Activated effector memory CD4-positive, alpha-beta T cell treated with anti-CD3 and anti-CD28 coated beads, Interleukin-2, amount 50 U/mL, for 16 hours (primary cell): ENCODE results near the gene MAGI1.

ENCODE experiments used
- DNase-seq: peaks from one replicate; pipeline ENCODE4 v3.0.0-alpha.2; 2020

MAGI1 gene

GRCh38 chr3:65687741-65688140 is 351.0 kb downstream of the MAGI1 start:
- no peak for DNase-seq

DNA sequence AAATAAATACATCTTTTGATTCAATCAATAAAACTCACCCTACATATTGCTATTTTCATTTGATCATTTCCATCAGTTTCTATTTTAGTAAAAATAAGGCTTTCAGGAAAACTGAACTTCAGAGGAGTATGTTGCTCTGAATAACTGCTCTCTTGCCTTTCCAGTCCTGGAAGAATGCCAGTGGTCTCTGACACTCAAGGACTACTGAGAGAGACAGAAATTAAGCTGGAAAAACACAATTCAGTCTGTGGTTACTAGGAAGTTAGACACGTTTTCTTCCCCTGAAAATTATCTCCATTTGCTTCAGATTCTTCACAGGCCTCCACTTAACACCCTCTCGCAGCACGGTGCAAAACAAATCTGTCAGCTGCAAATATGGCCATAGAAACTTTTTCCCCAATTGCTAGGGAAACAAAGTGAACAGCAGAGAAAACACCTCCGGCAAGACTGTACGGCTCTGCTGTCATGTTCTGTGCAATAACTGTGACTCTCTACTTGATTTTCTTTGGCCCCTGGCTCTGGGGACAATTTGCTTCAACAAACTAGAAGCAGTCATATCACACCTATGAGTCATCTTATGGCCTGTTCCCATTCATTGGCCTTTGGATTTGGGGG is 353.0 kb downstream of the MAGI1 start:
- DNase-seq = no peak

DNA sequence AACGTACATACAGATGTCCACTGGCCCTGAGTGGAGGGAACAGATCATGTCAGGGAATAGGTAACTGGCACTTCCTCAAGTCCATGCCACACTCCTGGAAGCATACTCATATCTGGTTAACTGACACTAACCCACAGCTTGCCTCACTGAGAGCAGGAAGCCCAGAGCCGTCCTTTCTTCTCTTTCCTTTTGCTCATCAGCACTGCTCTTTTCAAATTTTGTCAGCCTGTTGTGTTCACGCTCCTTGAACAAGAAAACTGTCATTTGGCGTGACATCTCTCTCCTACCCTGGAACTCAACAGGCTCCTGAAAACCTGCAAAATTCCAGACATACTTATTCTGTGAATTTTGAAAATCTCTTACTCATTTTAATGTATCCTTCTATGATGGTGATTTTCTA is 360.2 kb downstream of the MAGI1 start:
- DNase-seq = no peak

DNA sequence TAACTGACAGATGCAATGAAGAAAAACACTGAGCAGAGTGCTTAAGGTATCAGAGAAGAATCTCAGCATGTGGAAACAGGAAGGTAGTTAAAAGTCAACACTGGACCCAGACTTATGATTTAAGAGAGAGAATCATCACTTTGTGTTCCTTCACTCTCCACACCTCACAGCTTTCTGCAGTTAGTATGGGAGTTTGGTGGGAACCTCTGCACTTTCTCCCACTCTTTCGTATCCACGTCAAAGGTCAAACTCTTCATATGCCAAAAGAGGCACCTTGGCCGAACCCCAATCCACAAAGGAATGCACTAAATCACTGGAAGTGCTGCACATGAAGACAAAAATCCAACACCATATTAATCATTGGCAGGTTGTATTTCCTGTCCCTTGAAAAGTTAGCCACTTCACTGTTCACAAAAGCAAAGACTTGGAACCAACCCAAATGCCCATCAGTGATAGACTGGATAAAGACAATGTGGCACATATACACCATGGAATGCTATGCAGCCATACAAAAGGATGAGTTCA is 361.2 kb downstream of the MAGI1 start:
- DNase-seq = no peak

DNA sequence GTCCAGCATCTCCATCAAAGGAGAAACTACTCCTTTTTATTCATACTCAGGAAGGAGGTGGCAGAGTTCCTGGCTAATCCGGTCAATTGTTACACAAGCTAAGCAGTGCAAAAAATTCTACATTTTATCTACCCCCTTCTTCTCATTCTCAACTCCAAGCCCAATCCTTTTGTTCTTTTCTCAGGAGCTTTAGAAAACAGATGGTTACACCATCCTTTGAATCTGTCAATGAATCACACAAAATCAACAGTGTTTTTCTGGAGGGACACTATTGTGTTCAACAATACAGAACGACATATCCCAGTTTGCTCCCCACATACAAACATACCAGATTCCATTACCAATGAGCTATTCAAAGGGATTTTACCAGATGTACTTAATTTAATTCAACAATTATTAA is 362.1 kb downstream of the MAGI1 start:
- no peak for DNase-seq

DNA sequence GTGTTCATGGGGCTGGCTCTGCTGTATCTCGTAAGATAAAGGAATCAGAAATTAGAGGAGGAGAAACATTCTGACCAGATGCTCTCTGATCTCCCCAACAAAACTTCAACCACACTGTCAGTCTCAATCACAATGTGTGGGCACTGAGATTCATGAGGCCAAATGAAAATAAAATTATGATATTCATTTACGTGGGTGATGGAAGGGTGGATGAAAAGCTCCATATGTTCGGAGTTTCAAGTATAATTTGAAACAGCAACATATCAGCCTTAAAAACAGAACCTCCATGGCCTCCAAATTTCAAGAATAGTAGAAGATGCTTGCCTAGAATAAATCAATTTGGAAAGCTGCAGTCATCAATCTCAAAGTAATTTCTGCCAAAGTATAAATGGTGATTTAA is 363.7 kb downstream of the MAGI1 start:
- DNase-seq = no peak

DNA sequence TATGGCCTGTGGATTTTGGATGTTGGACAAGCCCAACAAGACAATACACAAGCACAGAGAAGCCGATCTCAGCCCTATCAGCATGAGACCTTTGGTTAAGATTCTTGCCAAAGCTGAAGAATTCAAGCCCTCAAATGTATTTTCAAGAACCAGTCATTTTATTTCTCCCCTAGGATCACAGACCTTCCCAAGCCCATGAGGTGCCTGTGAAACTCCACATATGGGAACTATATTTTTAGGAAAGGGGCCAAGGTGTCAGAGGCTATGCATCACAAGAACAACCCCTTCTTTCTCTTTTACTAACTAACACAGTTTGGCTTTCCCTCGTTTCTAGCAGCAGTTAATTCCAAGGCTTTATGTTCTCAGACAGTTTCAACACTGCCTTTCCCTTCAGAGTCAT is 364.5 kb downstream of the MAGI1 start:
- no peak for DNase-seq

DNA sequence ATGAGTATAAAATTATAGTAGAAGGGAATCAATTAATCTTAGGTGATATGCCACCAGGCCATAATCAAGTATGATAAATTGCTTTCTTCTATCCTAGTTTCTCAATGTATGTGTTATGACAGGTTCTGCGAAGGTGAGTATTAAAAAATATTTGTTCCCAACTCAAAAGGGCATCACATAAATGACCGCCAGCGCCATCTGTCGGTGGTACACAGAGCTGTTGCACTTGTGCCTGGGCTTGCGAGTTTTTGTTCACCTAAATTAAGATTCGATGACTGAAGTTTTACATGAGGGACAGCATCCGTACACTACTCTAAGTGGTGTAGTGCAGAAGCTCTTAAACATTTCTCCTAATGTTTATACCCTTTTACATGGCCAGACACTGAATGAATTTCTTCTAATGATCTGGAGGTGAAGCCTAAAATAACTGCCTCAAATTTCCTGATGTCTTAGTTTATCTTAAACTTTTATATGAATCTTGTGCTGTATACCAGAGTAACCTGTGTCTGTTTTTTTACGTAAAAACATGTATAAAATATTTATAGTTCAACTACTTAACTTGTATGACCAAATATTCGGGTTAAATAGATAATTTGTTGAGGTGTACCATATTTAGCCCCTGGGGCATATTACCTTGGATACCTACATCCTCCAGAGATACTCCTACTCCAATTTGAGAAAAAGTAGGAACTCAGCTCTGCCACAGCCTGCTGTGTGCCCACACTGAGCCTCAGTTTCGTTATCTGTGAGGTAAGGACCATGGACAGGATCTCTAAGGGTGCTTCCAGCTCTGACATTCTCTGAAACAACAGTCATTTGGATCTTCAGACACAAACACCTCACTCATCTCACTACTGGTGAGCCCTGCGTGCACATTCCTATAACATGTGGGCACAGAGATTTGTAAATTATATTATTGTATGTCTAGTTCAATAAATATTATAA is 365.6 kb downstream of the MAGI1 start:
- no peak for DNase-seq

- DNase-seq = no peak
These were observed 366.7 kb downstream of the MAGI1 start for GRCh38 chr3:65672061-65672460.

- no peak for DNase-seq
These were observed 367.7 kb downstream of the MAGI1 start for GRCh38 chr3:65671004-65671403.

GRCh38 chr3:65669163-65669875 is 369.4 kb downstream of the MAGI1 start:
- no peak for DNase-seq

DNA sequence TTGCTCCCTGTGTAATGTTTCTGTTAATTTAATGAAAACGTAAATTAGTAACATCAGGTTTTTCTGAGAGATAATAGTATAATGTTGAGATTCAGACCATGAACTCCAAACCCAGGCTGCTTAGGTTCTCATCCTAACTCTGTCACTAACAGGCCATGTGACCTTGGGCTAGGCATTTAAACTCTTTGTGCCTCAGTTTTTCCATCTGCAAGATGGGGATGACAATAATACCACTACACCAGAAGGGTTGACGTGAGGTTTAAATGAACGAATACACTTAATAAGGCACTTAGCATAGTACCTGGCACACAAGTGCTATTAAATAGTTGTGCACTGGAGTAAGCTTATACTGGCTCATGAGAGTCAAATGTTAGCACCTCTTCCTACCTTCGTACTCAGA is 370.8 kb downstream of the MAGI1 start:
- no peak for DNase-seq

DNA sequence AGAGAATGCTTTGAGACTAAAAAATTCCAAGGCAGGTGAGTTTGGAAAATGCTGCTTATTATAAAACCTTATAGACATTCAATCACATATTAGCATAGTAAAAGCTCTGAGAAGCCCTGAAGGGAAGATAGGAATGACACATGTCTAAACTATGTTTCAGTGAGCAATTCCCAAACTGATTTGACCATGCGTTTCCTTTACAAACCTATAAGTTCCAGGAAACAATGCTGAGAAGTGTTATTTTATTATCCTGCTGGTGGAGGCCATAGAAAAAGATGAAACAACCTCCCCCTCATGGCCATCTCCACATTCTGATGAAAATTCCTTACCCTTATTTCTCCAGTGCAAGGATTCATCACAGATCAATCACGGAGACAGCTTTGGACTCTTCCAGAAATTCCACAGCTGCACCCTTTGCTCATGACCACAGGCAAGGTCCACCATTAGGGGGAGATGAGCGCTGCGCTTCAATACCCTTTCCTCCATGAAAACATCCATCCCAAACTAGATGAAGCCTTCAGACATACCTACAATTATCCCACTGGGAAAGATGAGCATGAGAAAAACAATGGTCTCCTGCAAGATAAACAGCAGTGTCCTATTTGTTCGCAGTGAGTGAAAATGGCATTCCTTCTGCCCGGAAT is 372.1 kb downstream of the MAGI1 start:
- no peak for DNase-seq

DNA sequence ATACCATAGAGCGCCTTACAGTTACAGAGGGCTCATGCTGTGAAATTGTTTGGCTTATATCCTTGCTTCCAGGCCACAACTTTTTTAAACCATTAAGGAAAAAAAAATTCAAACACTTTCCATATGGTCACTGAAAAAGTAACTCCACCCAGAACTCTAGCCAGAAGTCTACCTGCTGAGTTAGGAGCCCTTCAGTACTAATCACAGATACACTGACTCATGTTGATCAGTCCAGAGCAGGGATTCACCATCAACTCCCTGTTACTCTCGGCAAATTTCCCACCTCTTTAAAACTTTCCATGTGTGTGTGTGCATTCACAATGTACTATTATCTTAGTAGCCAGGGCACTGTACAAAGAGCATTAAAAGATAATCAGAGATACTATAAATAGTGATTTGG is 372.8 kb downstream of the MAGI1 start:
- DNase-seq = no peak

DNA sequence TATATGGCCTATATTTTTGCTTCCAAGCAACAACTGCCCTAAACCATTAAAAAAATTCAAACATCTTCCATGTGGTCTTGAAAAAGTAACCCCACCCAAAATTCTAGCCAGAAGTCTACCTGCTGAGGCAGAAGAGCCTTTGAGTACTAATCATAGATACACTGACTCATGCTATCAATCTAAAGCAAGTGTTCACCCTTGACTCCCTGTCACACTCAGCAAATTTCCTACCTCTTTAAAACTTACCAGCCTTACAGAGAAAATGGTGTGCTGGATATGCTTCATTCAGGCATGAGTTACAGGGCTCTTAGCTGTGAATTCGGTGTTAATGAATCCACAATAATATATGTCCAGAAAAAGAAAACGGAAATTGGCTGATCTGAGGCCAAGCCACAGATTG is 373.8 kb downstream of the MAGI1 start:
- no peak for DNase-seq

DNA sequence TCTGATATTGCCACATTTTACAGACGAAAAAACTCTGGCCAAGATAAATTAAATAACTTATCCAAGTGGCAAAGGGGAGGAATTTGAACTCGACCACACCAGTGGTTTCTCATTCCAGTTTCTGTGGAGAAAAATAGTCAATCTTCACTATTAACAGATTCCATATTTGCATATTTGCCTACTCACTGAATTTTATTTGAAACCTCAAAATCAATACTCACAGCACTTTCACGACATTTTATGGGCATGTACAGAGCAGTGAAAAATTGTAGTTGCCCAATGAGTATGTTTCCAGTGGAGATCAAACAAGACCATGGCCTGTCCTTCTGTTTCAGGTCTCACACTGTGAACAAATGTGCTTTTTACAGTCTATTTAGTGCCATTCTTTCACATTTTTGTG is 374.3 kb downstream of the MAGI1 start:
- no peak for DNase-seq

GRCh38 chr3:65662095-65662494 is 376.6 kb downstream of the MAGI1 start:
- DNase-seq = no peak

DNA sequence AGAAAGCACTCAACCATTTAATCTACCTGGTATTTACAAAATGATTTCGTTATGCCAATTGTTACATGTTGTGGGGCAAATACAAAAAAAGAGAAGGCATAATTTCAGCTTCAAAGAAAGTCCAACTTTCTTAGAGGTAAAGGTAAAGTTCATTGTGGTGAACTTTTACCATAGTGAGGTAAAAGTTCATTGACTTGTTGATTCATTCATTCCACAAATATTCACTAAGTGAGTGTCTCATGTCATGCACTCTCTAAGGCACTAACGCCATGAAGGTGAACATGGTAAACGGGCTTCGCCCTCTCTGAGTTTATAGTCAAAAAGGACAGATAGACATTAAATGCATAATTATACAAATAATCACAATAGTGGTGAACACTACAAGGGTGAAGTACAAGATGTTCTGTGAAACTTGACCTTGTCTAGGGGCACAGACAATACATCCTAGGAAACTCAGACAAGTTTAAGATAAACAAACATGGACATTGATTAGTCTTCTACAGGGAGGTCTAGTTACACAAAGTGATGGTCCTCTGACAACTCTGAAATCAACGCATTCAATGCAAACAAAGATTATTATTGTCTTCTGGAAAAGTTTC is 378.6 kb downstream of the MAGI1 start:
- DNase-seq = no peak

GRCh38 chr3:65659396-65659795 is 379.3 kb downstream of the MAGI1 start:
- no peak for DNase-seq

GRCh38 chr3:65658401-65658800 is 380.3 kb downstream of the MAGI1 start:
- DNase-seq = no peak

- no peak for DNase-seq
These were observed 383.7 kb downstream of the MAGI1 start for GRCh38 chr3:65655061-65655460.

DNA sequence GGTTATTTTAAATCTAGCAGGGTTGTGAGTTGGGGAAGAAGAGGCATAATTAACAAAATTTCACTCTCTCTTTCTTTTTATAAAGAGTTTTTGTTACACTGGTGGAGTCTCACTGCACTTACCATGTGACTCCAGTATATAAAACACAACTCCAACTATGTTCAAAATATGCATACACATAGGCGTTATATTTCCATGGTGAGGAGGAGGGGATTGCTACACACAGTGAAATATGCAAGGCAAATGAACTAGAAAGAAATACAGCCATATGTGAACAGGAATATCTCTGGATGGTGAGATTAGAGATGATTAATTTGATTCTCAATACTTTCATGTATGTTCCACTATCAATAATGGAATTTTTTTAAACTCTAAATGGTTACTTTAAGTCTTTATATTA is 385.0 kb downstream of the MAGI1 start:
- DNase-seq = no peak

- no peak for DNase-seq
These were observed 388.5 kb downstream of the MAGI1 start for GRCh38 chr3:65650247-65650646.
